AG04450 (cell line): ENCODE measurements around the gene AKAP6. TPM values are rescaled to one million over a fixed set of nuclear protein-coding genes. Genes with fewer than 3 reads are reported as not detected.

Source experiments
- CTCF ChIA-PET: fragments of 300-600, 350-600 bp; formaldehyde crosslinking; extraction: SDS; loops from one replicate; lab custom pipeline; 2022; ENCODE audit warnings: antibody characterized with exemption, inconsistent platforms; lab: Charles Lee
- POLR2A ChIA-PET: fragments of 350-600 bp; formaldehyde crosslinking; extraction: SDS; loops from one replicate; lab custom pipeline; 2021; ENCODE audit warnings: antibody characterized with exemption, inconsistent platforms; lab: Yijun Ruan, JAX
- DNase-seq: peaks from one replicate; pipeline ENCODE4 v3.0.0-alpha.2; 2011; ENCODE audit warnings: low read depth, low spot score
- H3K27ac ChIP-seq: one replicate; pipeline ENCODE4 v1.5.1; 2012; ENCODE audit warnings: low read depth, low read length, control low read depth
- H3K27me3 ChIP-seq: one replicate; pipeline ENCODE4 v1.6.0; 2012; ENCODE audit warnings: low read length; ENCODE audit not compliant: control insufficient read depth, insufficient read depth
- H3K4me3 ChIP-seq: 2 replicates; pipeline ENCODE4 v1.5.1; 2011; ENCODE audit warnings: mild to moderate bottlenecking, low read depth, low read length, control low read depth
- H3K9me3 ChIP-seq: 2 replicates; pipeline ENCODE4 v1.5.1; 2012; ENCODE audit warnings: low read length; ENCODE audit not compliant: control insufficient read depth, insufficient read depth
- CTCF ChIP-seq: IDR thresholded peaks from 2 replicates; pipeline ENCODE4 v1.5.1; 2011; ENCODE audit warnings: low read depth, low read length, control low read depth, inconsistent platforms
- polyA plus RNA-seq: library from polyadenylated mRNA; depleted of rRNA; stranded (reverse); fragments of >200 nt; gene quantifications from 2 replicates; pipeline ENCODE4 v1.2.3, GENCODE V29; 2011

The AKAP6 gene
- polyA plus RNA-seq, 1 experiment: 0.78 TPM

GRCh38 chr14:32588448-32589320 is 259.6 kb downstream of the AKAP6 start:
- Histone ChIP-seq H3K4me3 (no peak overlapping the region), H3K9me3 (peaks cover 3% of the 10 kb centered on the region; the same call in 1 of the 2 replicates), H3K27me3 (peaks cover 3% of the 10 kb centered on the region), H3K27ac (no peak overlapping the region)
- ChIA-PET CTCF (interaction anchor here (0.6 to 4.4 kb wide), 37 partner anchors 10 to 1204 kb away, joined by 3 to 36 read pairs (median 3); no protein-coding TSS in a partner anchor), POLR2A (no interaction called here)
- no peak for DNase-seq
- peak; percentile 90 for TF ChIP-seq CTCF

GRCh38 chr14:32590157-32590556 is 261.1 kb downstream of the AKAP6 start:
- DNase-seq: no peak
- ChIA-PET POLR2A (no interaction called here), CTCF (interaction anchor here (0.8 to 4.4 kb wide), 4 partner anchors 13 to 842 kb away, joined by 3 to 36 read pairs (median 4); no protein-coding TSS in a partner anchor)
- H3K27me3 ChIP-seq: peaks cover 3% of the 10 kb centered on the region
- no peak for TF ChIP-seq CTCF
- H3K9me3 ChIP-seq: no peaks in the 10 kb centered on the region
- no peak overlapping the region for H3K4me3 ChIP-seq
- H3K27ac ChIP-seq: no peak overlapping the region

GRCh38 chr14:32593290-32593942 is 264.3 kb downstream of the AKAP6 start:
- TF ChIP-seq CTCF: no peak
- DNase-seq: peak; percentile 21
- no peak overlapping the region for H3K4me3 ChIP-seq
- no peaks in the 10 kb centered on the region for H3K9me3 ChIP-seq
- ChIA-PET POLR2A (interaction anchor here (1.0 kb wide), 1 partner anchor 346 kb away, joined by 4 read pairs; no protein-coding TSS in a partner anchor), CTCF (interaction anchor here (0.6 kb wide), 1 partner anchor 1176 kb away, joined by 3 read pairs; no protein-coding TSS in a partner anchor)
- H3K27me3 ChIP-seq: no peaks in the 10 kb centered on the region
- peak overlapping the region; percentile 32 for H3K27ac ChIP-seq

- no peak overlapping the region for H3K4me3 ChIP-seq
- DNase-seq: no peak
- POLR2A ChIA-PET: no interaction called here
- no peaks in the 10 kb centered on the region for H3K27me3 ChIP-seq
- CTCF ChIA-PET: interaction anchor here (1.3 kb wide), 1 partner anchor 12 kb away, joined by 3 read pairs; no protein-coding TSS in a partner anchor
- no peak overlapping the region for H3K27ac ChIP-seq
- H3K9me3 ChIP-seq: no peaks in the 10 kb centered on the region
- TF ChIP-seq CTCF: no peak
These were observed 265.7 kb downstream of the AKAP6 start for GRCh38 chr14:32594766-32595165.
